GM12873 (cell line): ENCODE measurements around the gene UMPS.

Experiments
- TF ChIP-seq, protein P1 (sequence below): IDR thresholded peaks from 2 replicates; pipeline ENCODE4 v1.5.1; 2012; ENCODE audit warnings: low read depth, mild to moderate bottlenecking, moderate library complexity, low read length, control low read depth; ENCODE audit not compliant: insufficient read depth; ENCODE audit errors: missing control alignments

UMPS gene

DNA sequence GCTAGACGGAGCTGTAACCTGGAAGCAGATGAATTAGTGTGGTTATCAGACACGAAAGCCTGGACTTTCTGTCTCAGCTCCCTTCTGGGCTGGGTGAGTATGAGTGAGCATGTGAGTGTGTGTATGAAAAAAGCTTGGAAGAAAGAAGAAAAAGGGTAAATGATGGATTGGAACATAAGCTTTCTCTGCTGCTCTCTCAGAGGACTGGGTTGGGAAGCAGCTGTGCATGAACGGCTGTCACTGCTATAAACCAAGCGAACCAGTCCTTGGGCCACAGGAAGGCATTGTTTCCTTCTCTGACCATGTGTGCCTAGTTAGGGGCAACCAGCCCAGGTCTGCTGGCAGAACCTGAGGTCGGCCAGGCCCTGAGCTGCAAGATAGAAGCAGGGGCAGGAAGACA lies 37.0 kb downstream of the UMPS start:
- TF ChIP-seq, protein P1, sequence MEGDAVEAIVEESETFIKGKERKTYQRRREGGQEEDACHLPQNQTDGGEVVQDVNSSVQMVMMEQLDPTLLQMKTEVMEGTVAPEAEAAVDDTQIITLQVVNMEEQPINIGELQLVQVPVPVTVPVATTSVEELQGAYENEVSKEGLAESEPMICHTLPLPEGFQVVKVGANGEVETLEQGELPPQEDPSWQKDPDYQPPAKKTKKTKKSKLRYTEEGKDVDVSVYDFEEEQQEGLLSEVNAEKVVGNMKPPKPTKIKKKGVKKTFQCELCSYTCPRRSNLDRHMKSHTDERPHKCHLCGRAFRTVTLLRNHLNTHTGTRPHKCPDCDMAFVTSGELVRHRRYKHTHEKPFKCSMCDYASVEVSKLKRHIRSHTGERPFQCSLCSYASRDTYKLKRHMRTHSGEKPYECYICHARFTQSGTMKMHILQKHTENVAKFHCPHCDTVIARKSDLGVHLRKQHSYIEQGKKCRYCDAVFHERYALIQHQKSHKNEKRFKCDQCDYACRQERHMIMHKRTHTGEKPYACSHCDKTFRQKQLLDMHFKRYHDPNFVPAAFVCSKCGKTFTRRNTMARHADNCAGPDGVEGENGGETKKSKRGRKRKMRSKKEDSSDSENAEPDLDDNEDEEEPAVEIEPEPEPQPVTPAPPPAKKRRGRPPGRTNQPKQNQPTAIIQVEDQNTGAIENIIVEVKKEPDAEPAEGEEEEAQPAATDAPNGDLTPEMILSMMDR = no peak

DNA sequence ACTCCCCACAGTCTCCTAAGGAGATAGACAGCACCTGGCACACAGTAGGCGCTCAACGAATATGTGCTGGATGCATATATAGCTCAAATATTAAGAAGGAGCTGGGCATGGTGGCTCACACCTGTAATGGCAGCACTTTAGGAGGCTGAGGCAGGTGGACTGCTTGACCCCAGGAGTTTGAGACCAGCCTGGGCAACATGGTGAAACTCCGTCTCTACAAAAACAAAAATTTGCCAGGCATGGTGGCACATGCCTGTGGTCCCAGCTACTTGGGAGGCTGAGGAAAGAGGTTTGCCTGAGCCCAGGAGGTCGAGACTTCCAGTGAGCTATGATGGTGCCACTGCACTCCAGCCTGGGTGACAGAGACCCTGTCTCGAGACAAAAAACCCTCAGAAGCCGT lies 37.4 kb downstream of the UMPS start:
- TF ChIP-seq, protein P1 = no peak

GRCh38 chr3:124768812-124769211 lies 38.6 kb downstream of the UMPS start:
- TF ChIP-seq, protein P1 = peak; percentile 71

GRCh38 chr3:124769462-124769861 lies 39.2 kb downstream of the UMPS start:
- TF ChIP-seq, protein P1 = no peak

- TF ChIP-seq, protein P1 = no peak
Measured at GRCh38 chr3:124770336-124771082, 40.3 kb downstream of the UMPS start.

DNA sequence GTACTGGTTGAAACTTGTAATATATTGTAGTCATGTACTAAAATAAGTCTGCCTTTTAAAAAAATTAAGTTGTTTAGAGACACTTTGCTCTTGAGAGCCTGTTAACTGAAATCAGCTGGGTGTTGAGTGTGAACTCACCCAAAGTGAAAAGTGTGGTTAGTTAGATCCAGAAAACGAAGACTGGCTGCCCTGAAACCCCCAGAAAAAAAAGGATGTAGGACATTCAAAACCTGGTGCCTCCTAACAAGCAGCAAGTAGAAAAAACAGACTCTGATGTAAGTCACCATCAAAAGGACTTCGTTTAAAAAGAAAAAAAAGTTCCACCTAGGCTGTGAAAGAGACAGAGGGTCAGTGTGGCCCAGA lies 40.8 kb downstream of the UMPS start:
- TF ChIP-seq, protein P1 = no peak

- TF ChIP-seq, protein P1 = no peak
Measured at GRCh38 chr3:124772081-124772831, 42.0 kb downstream of the UMPS start.
